Measurements from ENCODE around the gene RSPH3.
A peak's percentile ranks its signal among the peaks of the same experiment; 100 is the strongest.
"Not testable (repeated sequence)": the region's sequence is repeated elsewhere in the genome, so short reads cannot be mapped to it uniquely, and the experiment has no call there.

RSPH3 gene

DNA sequence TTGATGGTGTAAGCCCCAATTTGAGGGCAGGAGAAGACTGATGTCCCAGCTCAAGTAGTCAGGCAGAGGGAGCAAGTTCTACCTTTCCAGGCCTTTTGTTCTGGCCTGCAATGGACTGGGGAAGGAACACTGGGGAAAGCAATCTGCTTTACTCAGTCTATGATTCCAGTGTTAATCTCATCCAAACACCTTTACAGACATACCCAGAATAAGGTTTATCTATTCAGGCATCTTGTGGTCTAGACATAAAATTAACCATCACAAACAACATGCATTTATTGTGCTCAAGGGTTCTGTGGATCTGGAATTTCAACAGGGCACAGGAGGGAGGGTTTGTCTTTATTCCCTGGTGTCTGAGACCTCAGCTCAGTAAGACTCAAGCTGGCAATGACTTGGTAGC lies 14.4 kb upstream of the RSPH3 start:
- Histone ChIP-seq H3K27ac (no peak overlapping the region), H3K36me3 (replicated peaks) (no peaks in the 10 kb centered on the region), H3K27me3 (replicated peaks) (no peaks in the 10 kb centered on the region), H3K4me3 (ENCODE audit: low read depth, low read length) (no peak overlapping the region)
- DNase-seq: no peak
- TF ChIP-seq, protein P1, sequence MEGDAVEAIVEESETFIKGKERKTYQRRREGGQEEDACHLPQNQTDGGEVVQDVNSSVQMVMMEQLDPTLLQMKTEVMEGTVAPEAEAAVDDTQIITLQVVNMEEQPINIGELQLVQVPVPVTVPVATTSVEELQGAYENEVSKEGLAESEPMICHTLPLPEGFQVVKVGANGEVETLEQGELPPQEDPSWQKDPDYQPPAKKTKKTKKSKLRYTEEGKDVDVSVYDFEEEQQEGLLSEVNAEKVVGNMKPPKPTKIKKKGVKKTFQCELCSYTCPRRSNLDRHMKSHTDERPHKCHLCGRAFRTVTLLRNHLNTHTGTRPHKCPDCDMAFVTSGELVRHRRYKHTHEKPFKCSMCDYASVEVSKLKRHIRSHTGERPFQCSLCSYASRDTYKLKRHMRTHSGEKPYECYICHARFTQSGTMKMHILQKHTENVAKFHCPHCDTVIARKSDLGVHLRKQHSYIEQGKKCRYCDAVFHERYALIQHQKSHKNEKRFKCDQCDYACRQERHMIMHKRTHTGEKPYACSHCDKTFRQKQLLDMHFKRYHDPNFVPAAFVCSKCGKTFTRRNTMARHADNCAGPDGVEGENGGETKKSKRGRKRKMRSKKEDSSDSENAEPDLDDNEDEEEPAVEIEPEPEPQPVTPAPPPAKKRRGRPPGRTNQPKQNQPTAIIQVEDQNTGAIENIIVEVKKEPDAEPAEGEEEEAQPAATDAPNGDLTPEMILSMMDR (IDR thresholded peaks at IDR 0.05; ENCODE audit: low read depth, low read length, missing control alignments): no peak
- in situ Hi-C loops (cut with HindIII; ENCODE audit: low pct_ligation_motif_present, low sequenced_read_pairs): no loop called here

- DNase-seq: no peak
- Histone ChIP-seq H3K36me3 (replicated peaks) (no peaks in the 10 kb centered on the region), H3K4me3 (ENCODE audit: low read depth, low read length) (no peak overlapping the region), H3K27me3 (replicated peaks) (no peaks in the 10 kb centered on the region), H3K27ac (no peak overlapping the region)
- in situ Hi-C loops (cut with HindIII; ENCODE audit: low pct_ligation_motif_present, low sequenced_read_pairs): no loop called here
- TF ChIP-seq, protein P1 (IDR thresholded peaks at IDR 0.05; ENCODE audit: low read depth, low read length, missing control alignments): no peak
Observed at GRCh38 chr6:159013229-159013628, 13.2 kb upstream of the RSPH3 start.

- H3K36me3 ChIP-seq (replicated peaks): no peaks in the 10 kb centered on the region
- TF ChIP-seq, protein P1 (IDR thresholded peaks at IDR 0.05; ENCODE audit: low read depth, low read length, missing control alignments): no peak
- no peak overlapping the region for H3K27ac ChIP-seq
- peak; percentile 10 for DNase-seq
- H3K27me3 ChIP-seq (replicated peaks): no peaks in the 10 kb centered on the region
- in situ Hi-C loops (cut with HindIII; ENCODE audit: low pct_ligation_motif_present, low sequenced_read_pairs): no loop called here
- H3K4me3 ChIP-seq (ENCODE audit: low read depth, low read length): no peak overlapping the region
Observed at GRCh38 chr6:159012201-159012600, 12.2 kb upstream of the RSPH3 start.

DNA sequence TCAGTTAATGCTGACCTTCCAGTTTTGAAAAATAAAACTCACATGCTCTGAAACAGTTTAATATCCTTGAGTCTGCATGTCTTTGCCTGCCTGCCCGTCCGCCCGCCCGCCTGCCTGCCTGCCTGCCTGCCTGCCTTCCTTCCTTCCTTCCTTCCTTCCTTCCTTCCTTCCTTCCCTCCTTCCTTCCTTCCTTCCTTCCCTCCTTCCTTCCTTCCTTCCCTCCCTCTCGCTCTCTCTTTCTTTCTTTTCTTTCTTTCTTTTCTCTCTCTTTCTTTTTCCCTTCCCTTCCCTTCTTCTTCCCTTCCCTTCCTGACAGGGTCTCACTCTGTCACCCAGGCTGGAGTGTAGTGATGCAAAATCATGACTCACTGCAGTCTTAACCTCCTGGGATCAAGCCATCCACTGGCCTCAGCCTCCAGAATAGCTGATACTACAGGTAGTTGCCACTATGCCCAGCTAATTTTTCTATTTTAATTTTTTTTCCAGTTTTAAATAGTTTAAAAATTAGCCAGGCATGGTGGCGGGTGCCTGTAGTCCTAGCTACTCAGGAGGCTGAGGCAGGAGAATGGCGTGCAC lies 10.1 kb upstream of the RSPH3 start:
- H3K27ac ChIP-seq; H3K36me3 ChIP-seq (replicated peaks); in situ Hi-C loops (cut with HindIII; ENCODE audit: low pct_ligation_motif_present, low sequenced_read_pairs); H3K4me3 ChIP-seq (ENCODE audit: low read depth, low read length); H3K27me3 ChIP-seq (replicated peaks); DNase-seq: not testable (repeated sequence)

DNA sequence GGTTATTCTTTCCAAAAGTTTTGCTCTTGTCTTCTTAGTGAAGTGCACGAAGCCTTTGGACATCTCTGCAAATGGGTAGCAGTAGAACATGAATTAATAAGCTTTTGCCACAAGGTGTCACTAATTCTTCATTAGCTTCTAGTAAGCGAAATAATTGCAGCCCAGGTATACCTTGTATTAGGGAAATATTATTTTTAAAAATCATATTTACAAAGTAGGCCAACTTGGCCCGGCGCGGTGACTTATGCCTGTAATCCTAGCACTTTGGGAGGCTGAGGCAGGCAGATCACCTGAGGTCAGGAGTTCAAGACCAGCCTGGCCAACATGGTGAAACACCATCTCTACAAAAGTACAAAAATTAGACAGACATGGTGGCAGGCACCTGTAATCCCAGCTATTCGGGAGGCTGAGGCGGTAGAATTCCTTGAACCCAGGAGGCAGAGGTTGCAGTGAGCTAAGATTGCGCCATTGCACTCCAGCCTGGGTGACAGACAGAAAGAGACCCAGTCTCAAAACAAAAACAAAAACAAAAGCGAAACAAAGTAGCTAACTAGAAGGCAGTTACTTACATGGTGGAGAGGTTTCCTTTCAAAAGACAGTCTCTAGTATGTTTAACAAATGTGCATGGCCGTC lies 8.8 kb upstream of the RSPH3 start:
- no peaks in the 10 kb centered on the region for H3K36me3 ChIP-seq (replicated peaks)
- no peak for DNase-seq
- no peak overlapping the region for H3K27ac ChIP-seq
- TF ChIP-seq, protein P1 (IDR thresholded peaks at IDR 0.05; ENCODE audit: low read depth, low read length, missing control alignments): peak; percentile 38
- no peak overlapping the region for H3K4me3 ChIP-seq (ENCODE audit: low read depth, low read length)
- no peaks in the 10 kb centered on the region for H3K27me3 ChIP-seq (replicated peaks)
- in situ Hi-C loops (cut with HindIII; ENCODE audit: low pct_ligation_motif_present, low sequenced_read_pairs): no loop called here

GRCh38 chr6:159007510-159007909 lies 7.5 kb upstream of the RSPH3 start:
- H3K27ac ChIP-seq: no peak overlapping the region
- DNase-seq: no peak
- in situ Hi-C loops (cut with HindIII; ENCODE audit: low pct_ligation_motif_present, low sequenced_read_pairs): no loop called here

More at GRCh38 chr6:159007510-159007909, 7.5 kb upstream of the RSPH3 start:
- H3K4me3 ChIP-seq (ENCODE audit: low read depth, low read length): no peak overlapping the region
- TF ChIP-seq, protein P1 (IDR thresholded peaks at IDR 0.05; ENCODE audit: low read depth, low read length, missing control alignments): no peak
- H3K27me3 ChIP-seq (replicated peaks): no peaks in the 10 kb centered on the region
- no peaks in the 10 kb centered on the region for H3K36me3 ChIP-seq (replicated peaks)

All from brain microvascular endothelial cell (primary cell).